Neuronal stem cell (in vitro differentiated cells): Measurements from ENCODE around the gene MMUT. TPM values are rescaled to one million over a fixed set of nuclear protein-coding genes. Genes with fewer than 3 reads are reported as not detected.
A peak's percentile ranks its signal among the peaks of the same experiment; 100 is the strongest.

Experiments used
- DNase-seq: peaks from one replicate; pipeline ENCODE4 v3.0.0-alpha.2; 2013; ENCODE audit warnings: low spot score
- H2AFZ ChIP-seq: one replicate; pipeline ENCODE4 v1.6.1; 2013; ENCODE audit warnings: mild to moderate bottlenecking, low read length, inconsistent platforms
- H2AK5ac ChIP-seq: 2 replicates; pipeline ENCODE4 v1.6.1; 2013; ENCODE audit warnings: low read depth, mild to moderate bottlenecking, inconsistent platforms, low read length, moderate library complexity, mixed read lengths
- H2BK120ac ChIP-seq: 2 replicates; pipeline ENCODE4 v1.6.1; 2013; ENCODE audit warnings: low read depth, mild to moderate bottlenecking, inconsistent platforms, low read length, moderate library complexity, mixed read lengths
- H2BK12ac ChIP-seq: one replicate; pipeline ENCODE4 v1.6.1; 2013; ENCODE audit warnings: low read length, inconsistent platforms
- H2BK15ac ChIP-seq: 2 replicates; pipeline ENCODE4 v1.6.1; 2013; ENCODE audit warnings: mild to moderate bottlenecking, low read length, inconsistent platforms, mixed read lengths
- H2BK5ac ChIP-seq: one replicate; pipeline ENCODE4 v1.6.1; 2013; ENCODE audit warnings: inconsistent platforms, mild to moderate bottlenecking, low read length, moderate library complexity
- H3K14ac ChIP-seq: one replicate; pipeline ENCODE4 v1.6.1; 2013; ENCODE audit warnings: low read length, inconsistent platforms
- H3K18ac ChIP-seq: 2 replicates; pipeline ENCODE4 v1.6.1; 2013; ENCODE audit warnings: low read length, inconsistent platforms
- H3K23ac ChIP-seq: 2 replicates; pipeline ENCODE4 v1.6.1; 2013; ENCODE audit warnings: low read depth, mild to moderate bottlenecking, mixed read lengths, low read length, inconsistent platforms; ENCODE audit not compliant: poor library complexity
- H3K27ac ChIP-seq: replicated peaks from 3 replicates; pipeline ENCODE4 v1.5.1; 2013; ENCODE audit warnings: low read length, inconsistent platforms
- H3K27me3 ChIP-seq, 3 experiments: 2 replicates each; pipeline ENCODE4 v1.6.1; 2013; ENCODE audit warnings: low read length in 3 of 3, mild to moderate bottlenecking in 2 of 3, inconsistent platforms in 1 of 3, low read depth in 1 of 3, mixed read lengths in 1 of 3, moderate library complexity in 1 of 3; ENCODE audit not compliant: control insufficient read depth in 3 of 3, insufficient read depth in 3 of 3
- H3K36me3 ChIP-seq, 2 donors: replicated peaks in 1 of 2; 2 replicates each; pipeline ENCODE4 v1.6.1; 2013; ENCODE audit warnings: low read length in 2 of 2; ENCODE audit not compliant: control insufficient read depth in 2 of 2, insufficient read depth in 2 of 2
- H3K4ac ChIP-seq: 2 replicates; pipeline ENCODE4 v1.6.1; 2013; ENCODE audit warnings: inconsistent platforms, mild to moderate bottlenecking, low read length, moderate library complexity
- H3K4me1 ChIP-seq, 2 donors: 1 replicate in 1 of 2; 2 replicates in 1 of 2; pipeline ENCODE4 v1.6.1; 2013; ENCODE audit warnings: low read length in 2 of 2, low read depth in 1 of 2; ENCODE audit not compliant: control insufficient read depth in 2 of 2, insufficient read depth in 1 of 2
- H3K4me2 ChIP-seq: one replicate; pipeline ENCODE4 v1.6.1; 2013; ENCODE audit warnings: mild to moderate bottlenecking, low read length, inconsistent platforms; ENCODE audit not compliant: insufficient read depth, poor library complexity, severe bottlenecking
- H3K4me3 ChIP-seq, 2 donors: 2 replicates each; pipeline ENCODE4 v1.5.1; 2013; ENCODE audit warnings: low read length in 2 of 2, mild to moderate bottlenecking in 2 of 2, inconsistent platforms in 1 of 2, moderate library complexity in 1 of 2
- H3K79me1 ChIP-seq: one replicate; pipeline ENCODE4 v1.6.1; 2013; ENCODE audit warnings: low read depth, mild to moderate bottlenecking, inconsistent platforms, low read length, moderate library complexity
- H3K9ac ChIP-seq: one replicate; pipeline ENCODE4 v1.6.1; 2013; ENCODE audit warnings: mild to moderate bottlenecking, low read depth, low read length, inconsistent platforms; ENCODE audit not compliant: poor library complexity
- H3K9me3 ChIP-seq, 2 donors: replicated peaks in 1 of 2; 2 replicates each; pipeline versions ENCODE3 to v1.6.1; 2013; ENCODE audit warnings: low read length in 2 of 2, mild to moderate bottlenecking in 2 of 2, inconsistent platforms in 1 of 2, low read depth in 1 of 2, mixed read lengths in 1 of 2, moderate library complexity in 1 of 2; ENCODE audit not compliant: control insufficient read depth in 2 of 2, insufficient read depth in 1 of 2
- H4K8ac ChIP-seq: one replicate; pipeline ENCODE4 v1.6.1; 2013; ENCODE audit warnings: low read depth, mild to moderate bottlenecking, inconsistent platforms, low read length, moderate library complexity
- H4K91ac ChIP-seq: one replicate; pipeline ENCODE4 v1.6.1; 2013; ENCODE audit warnings: low read length, low read depth, mild to moderate bottlenecking, inconsistent platforms; ENCODE audit not compliant: poor library complexity
- WGBS, 2 donors: extraction: QIAGEN DNeasy Blood & Tissue Kit; methylation state at CpG; one replicate each; pipeline ENCODE4 v1.1.7; 2013; ENCODE audit warnings: missing lambda C conversion rate in 2 of 2, mixed read lengths in 1 of 2; ENCODE audit not compliant: insufficient read length in 2 of 2, insufficient replicate concordance in 1 of 2; ENCODE audit errors: extremely low coverage in 2 of 2; 5-methylcytosine and 5-hydroxymethylcytosine counted together
- polyA plus RNA-seq, 2 experiments: library from polyadenylated mRNA; stranded (reverse); fragments of 200-250 nt; gene quantifications; one replicate each; pipeline ENCODE4 v1.2.3, GENCODE V29; 2013

MMUT gene
- polyA plus RNA-seq (2013, experiment 1 of 2), result 12.1 TPM
- polyA plus RNA-seq (2013, experiment 2 of 2), result 12.0 TPM

GRCh38 chr6:49462927-49463611 is at the start of gene MMUT, which contains the start of gene CENPQ:
TSS of gene MMUT (minus strand) at chr6:49463253. CDS start at chr6:49459466, 3,787 bp downstream.
TSS of gene CENPQ (plus strand) at chr6:49463370. CDS start at chr6:49470177, 6,807 bp downstream.
- peaks cover 0 to 23% of the 10 kb centered on the region in 2 donors for H3K36me3 ChIP-seq
- peaks cover 0 to 3% of the 10 kb centered on the region in 2 donors for H3K4me1 ChIP-seq
- H2BK120ac ChIP-seq, result no peak within 1 kb of the TSS
- DNase-seq, result peak; percentile 92
- H2AFZ ChIP-seq, result peak within 1 kb of the TSS; percentile 87
- no peaks in the 10 kb centered on the region for H3K27me3 ChIP-seq
- H2BK12ac ChIP-seq, result no peak within 1 kb of the TSS
- no peak within 1 kb of the TSS for H2BK15ac ChIP-seq
- no peak within 1 kb of the TSS for H4K8ac ChIP-seq
- H3K14ac ChIP-seq, result no peak within 1 kb of the TSS
- peak within 1 kb of the TSS; percentile 82 to 84 for H3K4me3 ChIP-seq
- peaks cover 4% of the 10 kb centered on the region for H3K79me1 ChIP-seq
- H4K91ac ChIP-seq, result no peak within 1 kb of the TSS
- H3K23ac ChIP-seq, result no peak within 1 kb of the TSS
- peak within 1 kb of the TSS; percentile 39 for H3K18ac ChIP-seq
- no peak within 1 kb of the TSS for H3K4ac ChIP-seq
- H2AK5ac ChIP-seq, result no peak within 1 kb of the TSS
- H3K9ac ChIP-seq, result peak within 1 kb of the TSS; percentile 65
- peak within 1 kb of the TSS; percentile 78 for H3K4me2 ChIP-seq
- H3K9me3 ChIP-seq, result no peaks in the 10 kb centered on the region
- no peak within 1 kb of the TSS for H2BK5ac ChIP-seq
- no peak within 1 kb of the TSS for H3K27ac ChIP-seq
- WGBS, 2 donors, result no CpG with 5 or more reads among the region's 37 CpGs

- no peaks in the 10 kb centered on the region for H3K9me3 ChIP-seq
- DNase-seq, result no peak
- no peak overlapping the region for H2BK12ac ChIP-seq
- no peak overlapping the region for H2AFZ ChIP-seq
- H4K91ac ChIP-seq, result no peak overlapping the region
- H3K4me1 ChIP-seq, result no peaks in the 10 kb centered on the region
- H3K27ac ChIP-seq, result no peak overlapping the region
- H3K36me3 ChIP-seq, result no peaks in the 10 kb centered on the region
- H3K79me1 ChIP-seq, result no peaks in the 10 kb centered on the region
- H4K8ac ChIP-seq, result no peak overlapping the region
- no peak overlapping the region for H3K4me3 ChIP-seq
- H3K4me2 ChIP-seq, result no peak overlapping the region
- no peak overlapping the region for H2BK5ac ChIP-seq
- no peak overlapping the region for H3K4ac ChIP-seq
- no peak overlapping the region for H3K18ac ChIP-seq
- H3K14ac ChIP-seq, result no peak overlapping the region
- H3K9ac ChIP-seq, result no peak overlapping the region
- H2BK15ac ChIP-seq, result no peak overlapping the region
- no CpG with 5 or more reads among the region's 3 CpGs for WGBS, 2 donors
- no peaks in the 10 kb centered on the region for H3K27me3 ChIP-seq
- no peak overlapping the region for H3K23ac ChIP-seq
- H2AK5ac ChIP-seq, result no peak overlapping the region
- H2BK120ac ChIP-seq, result no peak overlapping the region
These were observed 46.3 kb upstream of the MMUT start for GRCh38 chr6:49509342-49509741.

GRCh38 chr6:49506569-49507111 is 43.6 kb upstream of the MMUT start:
- Histone ChIP-seq H2BK12ac (no peak overlapping the region), H3K4me3 (no peak overlapping the region), H3K79me1 (no peaks in the 10 kb centered on the region), H2AK5ac (no peak overlapping the region), H3K36me3 (no peaks in the 10 kb centered on the region), H2BK15ac (no peak overlapping the region), H3K18ac (no peak overlapping the region), H3K4me1 (no peaks in the 10 kb centered on the region), H2BK120ac (no peak overlapping the region), H2BK5ac (no peak overlapping the region), H4K8ac (no peak overlapping the region), H3K9me3 (no peaks in the 10 kb centered on the region), H3K14ac (no peak overlapping the region), H3K27ac (no peak overlapping the region), H3K23ac (no peak overlapping the region), H3K9ac (no peak overlapping the region), H3K4me2 (no peak overlapping the region), H3K27me3 (no peaks in the 10 kb centered on the region), H4K91ac (no peak overlapping the region), H3K4ac (no peak overlapping the region), H2AFZ (no peak overlapping the region)
- WGBS, 2 donors, result no CpG with 5 or more reads among the region's 5 CpGs
- no peak for DNase-seq

GRCh38 chr6:49504666-49505065 is 41.6 kb upstream of the MMUT start:
- H2AK5ac ChIP-seq, result no peak overlapping the region
- no peak overlapping the region for H3K9ac ChIP-seq
- no peaks in the 10 kb centered on the region for H3K36me3 ChIP-seq
- H3K4me1 ChIP-seq, result no peaks in the 10 kb centered on the region
- H2BK120ac ChIP-seq, result no peak overlapping the region
- H3K4ac ChIP-seq, result no peak overlapping the region
- DNase-seq, result no peak
- H3K14ac ChIP-seq, result no peak overlapping the region
- no peak overlapping the region for H3K4me2 ChIP-seq
- H3K23ac ChIP-seq, result no peak overlapping the region
- no peak overlapping the region for H2BK12ac ChIP-seq
- H2BK15ac ChIP-seq, result no peak overlapping the region
- no peaks in the 10 kb centered on the region for H3K27me3 ChIP-seq
- no peak overlapping the region for H3K4me3 ChIP-seq
- no peak overlapping the region for H3K18ac ChIP-seq
- H2AFZ ChIP-seq, result no peak overlapping the region
- H2BK5ac ChIP-seq, result no peak overlapping the region
- no peaks in the 10 kb centered on the region for H3K79me1 ChIP-seq
- WGBS, 2 donors, result no CpG with 5 or more reads among the region's 5 CpGs
- no peak overlapping the region for H4K91ac ChIP-seq
- H3K9me3 ChIP-seq, result no peaks in the 10 kb centered on the region
- no peak overlapping the region for H4K8ac ChIP-seq
- H3K27ac ChIP-seq, result no peak overlapping the region
